IPS-15b (cell line): ENCODE measurements around the gene NPAS3.

Source experiments
- H3K27me3 ChIP-seq: one replicate; pipeline ENCODE4 v1.6.1; 2013; ENCODE audit warnings: low read length; ENCODE audit not compliant: control insufficient read depth, insufficient read depth
- H3K36me3 ChIP-seq: one replicate; pipeline ENCODE4 v1.6.1; 2013; ENCODE audit warnings: low read length; ENCODE audit not compliant: control insufficient read depth, insufficient read depth
- H3K4me1 ChIP-seq: one replicate; pipeline ENCODE4 v1.6.1; 2013; ENCODE audit warnings: mild to moderate bottlenecking, low read length; ENCODE audit not compliant: control insufficient read depth, insufficient read depth
- H3K4me3 ChIP-seq: one replicate; pipeline ENCODE4 v1.5.1; 2013; ENCODE audit warnings: low read depth, low read length
- H3K9ac ChIP-seq: one replicate; pipeline ENCODE4 v1.6.1; 2013; ENCODE audit warnings: low read depth, mild to moderate bottlenecking, low read length
- H3K9me3 ChIP-seq: one replicate; pipeline ENCODE4 v1.6.1; 2013; ENCODE audit warnings: mild to moderate bottlenecking, low read length; ENCODE audit not compliant: control insufficient read depth, insufficient read depth

NPAS3 gene

GRCh38 chr14:33201116-33201515, 262.4 kb downstream of the NPAS3 start:
- Histone ChIP-seq H3K4me3 (no peak overlapping the region), H3K9ac (no peak overlapping the region), H3K9me3 (no peaks in the 10 kb centered on the region), H3K27me3 (no peaks in the 10 kb centered on the region), H3K36me3 (no peaks in the 10 kb centered on the region), H3K4me1 (no peaks in the 10 kb centered on the region)

GRCh38 chr14:33206981-33207380, 268.3 kb downstream of the NPAS3 start:
- Histone ChIP-seq H3K27me3 (no peaks in the 10 kb centered on the region), H3K9me3 (no peaks in the 10 kb centered on the region), H3K4me3 (no peak overlapping the region), H3K36me3 (no peaks in the 10 kb centered on the region), H3K4me1 (no peaks in the 10 kb centered on the region), H3K9ac (no peak overlapping the region)

- Histone ChIP-seq H3K27me3 (no peaks in the 10 kb centered on the region), H3K9ac (no peak overlapping the region), H3K4me1 (no peaks in the 10 kb centered on the region), H3K36me3 (no peaks in the 10 kb centered on the region), H3K4me3 (no peak overlapping the region), H3K9me3 (no peaks in the 10 kb centered on the region)
Observed at GRCh38 chr14:33207467-33208017, 268.9 kb downstream of the NPAS3 start.

GRCh38 chr14:33210311-33210710, 271.6 kb downstream of the NPAS3 start:
- H3K9ac ChIP-seq: no peak overlapping the region
- H3K4me1 ChIP-seq: no peaks in the 10 kb centered on the region
- H3K27me3 ChIP-seq: no peaks in the 10 kb centered on the region
- H3K36me3 ChIP-seq: no peaks in the 10 kb centered on the region
- no peak overlapping the region for H3K4me3 ChIP-seq
- H3K9me3 ChIP-seq: no peaks in the 10 kb centered on the region

- Histone ChIP-seq H3K9ac (no peak overlapping the region), H3K27me3 (no peaks in the 10 kb centered on the region), H3K36me3 (no peaks in the 10 kb centered on the region), H3K4me1 (no peaks in the 10 kb centered on the region), H3K9me3 (no peaks in the 10 kb centered on the region), H3K4me3 (no peak overlapping the region)
Observed at GRCh38 chr14:33218026-33218425, 279.3 kb downstream of the NPAS3 start.

GRCh38 chr14:33219957-33220356, 281.3 kb downstream of the NPAS3 start:
- Histone ChIP-seq H3K27me3 (no peaks in the 10 kb centered on the region), H3K9me3 (no peaks in the 10 kb centered on the region), H3K4me1 (no peaks in the 10 kb centered on the region), H3K4me3 (no peak overlapping the region), H3K36me3 (no peaks in the 10 kb centered on the region), H3K9ac (no peak overlapping the region)

- H3K27me3 ChIP-seq: no peaks in the 10 kb centered on the region
- H3K9ac ChIP-seq: no peak overlapping the region
- H3K36me3 ChIP-seq: no peaks in the 10 kb centered on the region
- H3K4me1 ChIP-seq: no peaks in the 10 kb centered on the region
- no peak overlapping the region for H3K4me3 ChIP-seq
- no peaks in the 10 kb centered on the region for H3K9me3 ChIP-seq
Observed at GRCh38 chr14:33229269-33229929, 290.7 kb downstream of the NPAS3 start.

GRCh38 chr14:33230021-33230420, 291.3 kb downstream of the NPAS3 start:
- Histone ChIP-seq H3K36me3 (no peaks in the 10 kb centered on the region), H3K4me3 (no peak overlapping the region), H3K4me1 (no peaks in the 10 kb centered on the region), H3K9me3 (no peaks in the 10 kb centered on the region), H3K9ac (no peak overlapping the region), H3K27me3 (no peaks in the 10 kb centered on the region)

- no peaks in the 10 kb centered on the region for H3K4me1 ChIP-seq
- no peaks in the 10 kb centered on the region for H3K27me3 ChIP-seq
- no peak overlapping the region for H3K9ac ChIP-seq
- H3K9me3 ChIP-seq: no peaks in the 10 kb centered on the region
- H3K4me3 ChIP-seq: no peak overlapping the region
- H3K36me3 ChIP-seq: no peaks in the 10 kb centered on the region
Observed at GRCh38 chr14:33232031-33232430, 293.4 kb downstream of the NPAS3 start.

- no peaks in the 10 kb centered on the region for H3K9me3 ChIP-seq
- H3K36me3 ChIP-seq: no peaks in the 10 kb centered on the region
- H3K27me3 ChIP-seq: no peaks in the 10 kb centered on the region
- no peaks in the 10 kb centered on the region for H3K4me1 ChIP-seq
- H3K9ac ChIP-seq: no peak overlapping the region
- no peak overlapping the region for H3K4me3 ChIP-seq
Observed at GRCh38 chr14:33237115-33237740, 298.5 kb downstream of the NPAS3 start.

- Histone ChIP-seq H3K36me3 (no peaks in the 10 kb centered on the region), H3K9ac (no peak overlapping the region)
Observed at GRCh38 chr14:33239465-33239864, 300.8 kb downstream of the NPAS3 start.

GRCh38 chr14:33240466-33240865, 301.8 kb downstream of the NPAS3 start:
- Histone ChIP-seq H3K4me3 (no peak overlapping the region), H3K36me3 (no peaks in the 10 kb centered on the region), H3K27me3 (no peaks in the 10 kb centered on the region), H3K9me3 (no peaks in the 10 kb centered on the region), H3K9ac (no peak overlapping the region), H3K4me1 (no peaks in the 10 kb centered on the region)

More at GRCh38 chr14:33239465-33239864, 300.8 kb downstream of the NPAS3 start:
- no peak overlapping the region for H3K4me3 ChIP-seq
- no peaks in the 10 kb centered on the region for H3K9me3 ChIP-seq
- H3K4me1 ChIP-seq: no peaks in the 10 kb centered on the region
- H3K27me3 ChIP-seq: no peaks in the 10 kb centered on the region
